ENCODE data around the gene IRF2. TPM values are rescaled to one million over a fixed set of nuclear protein-coding genes. Genes with fewer than 3 reads are reported as not detected.

The IRF2 gene
- total and polyA plus RNA-seq, 2 of the 8 experiments (the other 6 are each of a cell fraction or from before 2014, with no cell fraction given) = 13.8 to 17.0 TPM

GRCh38 chr4:184380707-184381106, 93.6 kb downstream of the IRF2 start:
- Histone ChIP-seq H3K79me1 (ENCODE audit: low read depth, low read length) (no peaks in the 10 kb centered on the region), H3K18ac (ENCODE audit: extremely low read depth, low read length) (no peak overlapping the region), H3K79me2 (ENCODE audit: control insufficient read depth in 1 of 2, insufficient read depth in 2 of 2, low read length in 2 of 2) (no peaks in the 10 kb centered on the region), H4K5ac (ENCODE audit: insufficient read length, low read depth, low read length) (no peak overlapping the region), H2AFZ (ENCODE audit: low read length) (no peak overlapping the region), H3K27me3 (replicated peaks in 1 of 4; ENCODE audit: control insufficient read depth in 3 of 4, extremely low read depth in 1 of 4, insufficient read depth in 3 of 4, low read length in 3 of 4) (no peaks in the 10 kb centered on the region), H3K27ac (ENCODE audit: low read depth, low read length) (no peak overlapping the region), H3K23ac (ENCODE audit: insufficient read length) (no peak overlapping the region), H3K4ac (replicated peaks; ENCODE audit: insufficient read length, low read depth, low read length) (no peak overlapping the region), H3K14ac (ENCODE audit: insufficient read length) (no peak overlapping the region), H3K4me2 (ENCODE audit: insufficient read depth in 1 of 2, low read depth in 2 of 2, low read length in 2 of 2) (no peak overlapping the region), H2BK120ac (replicated peaks; ENCODE audit: low read depth, low read length) (no peak overlapping the region), H3K4me1 (replicated peaks in 1 of 4; ENCODE audit: control insufficient read depth in 3 of 4, insufficient read depth in 4 of 4, low read length in 3 of 4) (peaks cover 12 to 23% (median 20%) of the 10 kb centered on the region in 4 experiments), H4K8ac (ENCODE audit: extremely low read depth, insufficient read depth, low read length) (no peak overlapping the region), H3K9ac (replicated peaks in 1 of 4; ENCODE audit: extremely low read depth in 1 of 4, low read depth in 3 of 4, low read length in 3 of 4) (no peak overlapping the region), H2BK5ac (ENCODE audit: low read depth, low read length) (no peak overlapping the region), H3K23me2 (ENCODE audit: low read depth, low read length) (no peaks in the 10 kb centered on the region; the same call in 1 of the 2 replicates), H4K91ac (replicated peaks; ENCODE audit: insufficient read length, low read length) (no peak overlapping the region), H4K20me1 (replicated peaks in 1 of 2; ENCODE audit: control insufficient read depth in 1 of 2, insufficient read depth in 2 of 2, low read length in 2 of 2) (no peaks in the 10 kb centered on the region), H2AK5ac (ENCODE audit: low read depth, low read length) (no peak overlapping the region), H2BK12ac (ENCODE audit: low read depth, low read length) (no peak overlapping the region), H2BK20ac (ENCODE audit: low read length) (no peak overlapping the region), H2BK15ac (ENCODE audit: low read length) (no peak overlapping the region), H3K36me3 (ENCODE audit: control insufficient read depth in 2 of 4, insufficient read depth in 4 of 4, low read length in 3 of 4) (no peaks in the 10 kb centered on the region), H3K9me3 (ENCODE audit: insufficient read depth in 2 of 2, low read depth in 1 of 2, low read length in 1 of 2) (0 out of 4 replicates have a peak, but pooled peaks cover 0 to 4% of the 10 kb centered on the region in 2 experiments), H3K4me3 (ENCODE audit: extremely low read depth in 1 of 4, insufficient read depth in 2 of 4, low read depth in 3 of 4, low read length in 4 of 4) (no peak overlapping the region), H3K56ac (replicated peaks; ENCODE audit: insufficient read length, low read depth, low read length) (no peak overlapping the region)
- DNase-seq (ENCODE audit: low read depth in 1 of 2, low spot score in 2 of 2) (no peak), FAIRE-seq (no peak)
- 67% methylated on average over 4 of the region's 4 CpGs; no CpG with 5 or more reads in 1 of the 2 experiments for WGBS, 2 experiments (ENCODE audit: extremely low coverage in 1 of 2, insufficient coverage in 1 of 2, insufficient read length in 1 of 2, insufficient replicate concordance in 2 of 2, low coverage in 1 of 2, low lambda C conversion rate in 2 of 2, missing lambda C conversion rate in 1 of 2)
- CTCF ChIA-PET (ENCODE audit: partially characterized antibody) = interaction anchor here (1.2 to 1.6 kb wide), 2 partner anchors 10 to 74 kb away, joined by 3 to 5 read pairs; no protein-coding TSS in a partner anchor
- POLR2A ChIA-PET (ENCODE audit: partially characterized antibody) = no interaction called here
- TF ChIP-seq CBX5 (IDR thresholded peaks at IDR 0.05; ENCODE audit: low read depth, low read length) (no peak), POU5F1 (IDR thresholded peaks at IDR 0.05; ENCODE audit: low read depth, low read length) (no peak), NANOG (IDR thresholded peaks at IDR 0.05; ENCODE audit: insufficient read depth, low read depth, low read length, poor library complexity, severe bottlenecking) (no peak), TCF12 (IDR thresholded peaks at IDR 0.05; ENCODE audit: low read depth, low read length) (no peak), CBX8 (IDR thresholded peaks at IDR 0.05; ENCODE audit: borderline replicate concordance, low read depth, low read length) (no peak), CREB1 (IDR thresholded peaks at IDR 0.05) (no peak), E2F6 (IDR thresholded peaks at IDR 0.05) (no peak), TAF1 (IDR thresholded peaks at IDR 0.05; ENCODE audit: low read depth, low read length) (no peak), SUZ12 (IDR thresholded peaks at IDR 0.05; ENCODE audit: low read length) (no peak), CEBPB (IDR thresholded peaks at IDR 0.05; ENCODE audit: low read depth, low read length) (no peak), NRF1 (IDR thresholded peaks at IDR 0.05; ENCODE audit: low read depth, low read length) (no peak), ZNF274 (IDR thresholded peaks at IDR 0.05; ENCODE audit: borderline replicate concordance, extremely low read depth, low read length) (no peak), POLR2AphosphoS5 (IDR thresholded peaks at IDR 0.05; ENCODE audit: low read depth, low read length) (no peak), BCL11A (IDR thresholded peaks at IDR 0.05; ENCODE audit: low read depth in 2 of 2, low read length in 2 of 2) (no peak), CHD1 (IDR thresholded peaks at IDR 0.05; ENCODE audit: low read depth, low read length) (no peak)
